Limb (tissue), 2 donors: ENCODE results near the gene SLIT2.

Experiments
- DNase-seq, 2 donors: peaks; one replicate each; pipeline ENCODE4 v3.0.0-alpha.2; 2016; ENCODE audit errors: extremely low spot score in 2 of 2

Gene SLIT2, protein sequence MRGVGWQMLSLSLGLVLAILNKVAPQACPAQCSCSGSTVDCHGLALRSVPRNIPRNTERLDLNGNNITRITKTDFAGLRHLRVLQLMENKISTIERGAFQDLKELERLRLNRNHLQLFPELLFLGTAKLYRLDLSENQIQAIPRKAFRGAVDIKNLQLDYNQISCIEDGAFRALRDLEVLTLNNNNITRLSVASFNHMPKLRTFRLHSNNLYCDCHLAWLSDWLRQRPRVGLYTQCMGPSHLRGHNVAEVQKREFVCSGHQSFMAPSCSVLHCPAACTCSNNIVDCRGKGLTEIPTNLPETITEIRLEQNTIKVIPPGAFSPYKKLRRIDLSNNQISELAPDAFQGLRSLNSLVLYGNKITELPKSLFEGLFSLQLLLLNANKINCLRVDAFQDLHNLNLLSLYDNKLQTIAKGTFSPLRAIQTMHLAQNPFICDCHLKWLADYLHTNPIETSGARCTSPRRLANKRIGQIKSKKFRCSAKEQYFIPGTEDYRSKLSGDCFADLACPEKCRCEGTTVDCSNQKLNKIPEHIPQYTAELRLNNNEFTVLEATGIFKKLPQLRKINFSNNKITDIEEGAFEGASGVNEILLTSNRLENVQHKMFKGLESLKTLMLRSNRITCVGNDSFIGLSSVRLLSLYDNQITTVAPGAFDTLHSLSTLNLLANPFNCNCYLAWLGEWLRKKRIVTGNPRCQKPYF (N-terminal part only)

GRCh38 chr4:20251796-20252655 lies at the start of gene SLIT2:
TSS of gene SLIT2 (plus strand) at chr4:20251905. CDS start at chr4:20253816, 1,911 bp downstream.
- peak; percentile 75 to 92 for DNase-seq

- peak in 1 of 2 donors; percentile 37 for DNase-seq
Observed at GRCh38 chr4:20203508-20203907, 48.2 kb upstream of the SLIT2 start.

GRCh38 chr4:20217521-20217920 lies 34.2 kb upstream of the SLIT2 start:
- no peak for DNase-seq

DNA sequence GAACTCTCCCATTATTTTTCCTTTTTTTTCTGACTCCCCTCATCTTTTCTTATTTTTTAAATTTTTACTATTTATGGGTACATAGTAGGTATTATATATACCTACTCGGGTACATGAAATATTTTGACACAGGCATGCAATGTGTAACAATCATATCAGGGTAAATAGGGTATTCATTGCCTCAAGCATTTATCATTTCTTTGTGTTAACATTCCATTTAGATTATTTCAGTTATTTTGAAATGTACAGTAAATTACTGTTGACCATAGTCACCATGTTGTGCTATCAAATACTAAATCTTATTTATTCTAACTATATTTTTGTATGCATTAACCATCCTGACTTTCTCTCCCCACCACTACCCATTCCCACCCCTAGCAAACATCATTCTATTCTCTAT lies 33.8 kb upstream of the SLIT2 start:
- DNase-seq, result no peak

- DNase-seq, result no peak
Observed at GRCh38 chr4:20219521-20219920, 32.2 kb upstream of the SLIT2 start.

DNA sequence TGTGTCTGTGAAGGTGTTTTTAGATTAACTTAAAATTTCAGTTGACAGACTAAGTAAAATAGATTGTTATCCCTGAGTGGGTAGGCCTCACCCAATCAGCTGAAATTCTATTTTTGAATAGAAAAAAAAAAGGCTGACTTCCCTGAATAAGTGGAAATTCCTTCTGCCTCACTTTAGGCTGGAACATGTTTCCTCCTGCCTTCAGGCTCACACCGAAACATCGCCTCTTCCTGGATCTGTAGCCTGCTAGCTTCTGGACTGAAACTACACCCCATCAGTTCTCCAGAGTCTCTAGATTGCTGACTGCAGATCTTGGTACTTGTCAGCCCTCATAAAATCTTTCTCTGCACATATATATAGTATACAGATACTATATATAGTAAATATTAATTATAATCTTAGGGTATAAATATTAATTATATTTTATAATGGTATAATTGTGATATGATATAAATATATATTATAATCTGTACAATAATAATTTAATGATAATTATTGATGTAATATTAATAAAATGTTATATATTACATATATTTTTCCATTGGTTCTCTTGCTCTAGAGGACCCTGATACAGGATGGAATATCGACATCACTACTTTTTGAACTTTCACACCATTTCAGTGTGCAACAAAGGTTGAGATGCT lies 13.7 kb upstream of the SLIT2 start:
- no peak for DNase-seq

DNA sequence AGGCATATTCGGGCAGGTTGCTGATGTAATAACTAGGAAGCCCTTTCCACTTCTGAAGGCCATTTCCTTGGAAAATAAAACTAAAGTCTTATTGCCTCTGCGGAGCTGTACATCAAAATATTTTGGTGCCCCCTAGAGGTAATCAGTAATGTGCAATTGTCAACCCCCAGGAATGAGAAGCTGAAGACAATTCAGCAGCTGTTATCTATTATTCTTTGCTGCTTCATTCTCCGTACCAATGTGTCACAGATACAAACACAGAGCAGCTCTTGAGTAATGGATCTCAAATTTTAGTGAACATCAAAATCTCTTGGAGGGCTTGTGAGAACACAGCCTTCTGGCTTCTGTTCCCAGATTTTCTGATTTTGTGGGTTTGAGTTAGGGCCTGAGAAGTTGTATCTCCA lies 3.5 kb upstream of the SLIT2 start:
- peak in 1 of 2 donors; percentile 85 for DNase-seq

GRCh38 chr4:20249333-20249732 lies 2.4 kb upstream of the SLIT2 start:
- DNase-seq, result no peak

DNA sequence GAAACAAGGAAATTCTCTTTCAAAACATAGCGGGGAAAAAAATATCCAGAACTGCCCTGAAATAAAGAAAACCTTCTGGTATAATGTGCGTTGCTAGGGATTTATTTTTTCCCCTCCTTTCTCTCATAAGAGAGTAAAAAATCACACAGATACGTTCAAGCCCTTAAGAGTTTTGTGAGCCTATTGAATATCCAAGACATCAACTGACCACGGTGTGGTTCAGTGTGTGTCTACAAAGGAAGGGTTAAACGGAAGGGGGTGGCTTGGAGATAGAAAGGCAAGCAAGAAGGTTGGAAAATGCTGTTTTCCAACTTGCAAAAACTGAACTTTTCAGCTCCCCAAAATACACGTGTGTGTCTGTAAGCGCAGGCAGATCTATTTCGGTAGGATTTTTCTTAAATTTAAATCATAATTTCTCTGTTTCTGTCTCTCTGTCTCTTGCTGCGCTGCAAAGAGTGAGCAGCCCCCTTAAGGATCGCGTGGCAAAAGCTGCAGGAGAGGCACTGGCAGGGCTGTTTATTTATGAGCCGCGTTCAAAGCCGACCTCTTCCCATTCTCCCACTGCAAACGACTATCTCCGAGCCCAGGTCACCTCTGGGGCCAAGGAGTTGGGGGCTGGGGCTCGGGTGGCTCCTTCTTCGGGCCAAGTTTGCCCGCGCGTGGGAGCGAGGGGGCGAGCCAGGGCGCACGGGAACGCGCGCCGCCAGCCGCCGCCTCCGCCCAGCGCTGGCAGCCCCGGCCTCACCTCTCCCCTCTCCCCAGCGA lies 492 bp upstream of the SLIT2 start:
- DNase-seq, result no peak

- DNase-seq, result peak in 1 of 2 donors; percentile 63
Observed at GRCh38 chr4:20252656-20253282, 1.1 kb downstream of the SLIT2 start.

DNA sequence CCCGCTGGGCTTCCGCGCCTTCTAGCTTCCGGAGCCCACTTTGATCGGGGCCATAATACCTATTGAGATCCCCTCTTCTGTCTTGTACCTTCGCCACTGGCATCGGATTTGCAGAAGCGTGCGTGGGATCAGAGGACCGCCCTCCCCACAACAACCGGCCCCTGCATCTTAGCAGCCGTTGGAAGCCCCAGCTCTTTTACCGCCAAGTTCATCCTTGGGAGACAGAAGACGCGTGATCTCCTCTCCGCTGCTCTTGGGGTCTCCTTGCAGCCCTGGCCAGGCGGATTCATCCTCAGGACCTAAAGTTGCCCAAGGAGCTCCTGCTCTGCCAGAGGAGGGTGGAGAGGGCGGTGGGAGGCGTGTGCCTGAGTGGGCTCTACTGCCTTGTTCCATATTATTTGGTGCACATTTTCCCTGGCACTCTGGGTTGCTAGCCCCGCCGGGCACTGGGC lies 1.6 kb downstream of the SLIT2 start:
- peak in 1 of 2 donors; percentile 54 for DNase-seq

DNA sequence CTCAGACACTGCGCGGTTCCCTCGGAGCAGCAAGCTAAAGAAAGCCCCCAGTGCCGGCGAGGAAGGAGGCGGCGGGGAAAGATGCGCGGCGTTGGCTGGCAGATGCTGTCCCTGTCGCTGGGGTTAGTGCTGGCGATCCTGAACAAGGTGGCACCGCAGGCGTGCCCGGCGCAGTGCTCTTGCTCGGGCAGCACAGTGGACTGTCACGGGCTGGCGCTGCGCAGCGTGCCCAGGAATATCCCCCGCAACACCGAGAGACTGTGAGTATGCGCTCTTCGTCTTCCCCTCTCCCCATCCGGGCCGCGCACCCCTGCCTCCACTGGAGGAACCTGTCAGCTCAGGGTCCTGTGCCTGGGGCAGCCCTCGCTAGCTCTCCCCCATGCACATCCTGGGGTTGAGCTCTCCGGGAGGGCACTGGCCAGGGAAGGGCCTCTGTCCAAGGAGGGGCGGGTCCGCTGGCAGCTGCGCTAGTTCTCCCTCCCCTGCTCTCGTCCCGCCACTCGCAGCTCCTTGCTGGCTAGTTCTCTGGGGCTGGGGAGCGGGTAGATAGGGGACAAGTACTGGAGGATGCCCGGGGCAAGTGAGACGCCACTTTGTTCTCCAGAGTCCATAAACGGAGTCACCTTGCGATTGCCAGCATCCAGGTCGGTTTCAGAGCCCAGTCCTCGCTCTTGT lies 2.2 kb downstream of the SLIT2 start:
- peak in 1 of 2 donors; percentile 65 for DNase-seq

DNA sequence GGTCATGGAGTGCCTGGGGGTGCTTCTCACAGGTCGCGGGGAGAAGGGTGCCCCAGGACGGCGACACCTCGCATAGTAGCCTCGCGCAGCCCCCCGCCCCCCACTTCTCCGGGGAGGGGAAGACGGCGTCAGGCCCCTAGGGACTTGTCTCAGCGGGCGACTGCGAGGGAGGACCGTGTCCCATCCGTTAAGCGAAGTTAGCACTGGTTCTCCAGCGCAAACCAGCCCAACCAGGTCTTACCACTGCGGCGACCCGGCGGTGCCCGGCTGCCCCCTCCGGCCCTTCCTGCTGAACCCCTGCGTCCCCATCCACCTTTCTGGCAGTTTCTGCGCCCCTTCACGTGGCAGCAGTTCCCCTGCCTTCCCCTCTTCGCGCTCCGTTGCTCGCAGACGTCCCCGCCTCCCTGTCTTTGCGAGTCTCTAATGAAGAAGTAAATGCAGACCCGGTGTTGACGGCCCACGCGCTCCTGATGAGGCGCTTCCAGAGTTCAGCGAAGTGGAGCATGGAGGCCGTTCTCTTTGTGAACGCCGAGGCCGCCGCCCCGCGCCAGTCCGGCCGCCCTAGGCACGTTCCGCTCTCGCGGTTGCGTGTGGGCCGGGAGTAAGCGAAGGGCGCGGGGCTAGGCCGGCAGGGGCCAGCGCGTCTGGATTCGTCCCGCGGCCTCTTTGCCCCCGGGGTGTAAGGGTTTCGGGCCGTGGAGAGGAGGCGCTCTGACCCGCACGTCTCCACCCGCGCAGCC lies 3.0 kb downstream of the SLIT2 start:
- DNase-seq, result peak in 1 of 2 donors; percentile 73

DNA sequence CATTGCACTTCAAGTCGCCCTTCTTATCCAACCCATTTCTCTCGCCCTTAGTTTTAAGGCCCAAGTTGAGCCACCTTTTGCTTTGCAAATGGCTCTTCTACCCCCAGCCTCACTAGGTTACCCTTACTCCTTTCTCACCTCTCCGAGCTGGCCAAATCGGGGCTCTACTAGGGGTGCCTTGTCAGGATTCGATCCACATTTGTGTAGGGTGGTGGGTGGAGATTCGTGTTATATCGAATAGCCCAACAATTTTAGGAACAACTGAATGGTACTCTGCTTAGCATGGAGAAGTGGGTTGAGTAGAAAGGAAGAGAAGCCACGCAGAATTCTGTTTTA lies 3.5 kb downstream of the SLIT2 start:
- DNase-seq, result no peak

GRCh38 chr4:20255823-20256222 lies 4.1 kb downstream of the SLIT2 start:
- DNase-seq, result no peak

DNA sequence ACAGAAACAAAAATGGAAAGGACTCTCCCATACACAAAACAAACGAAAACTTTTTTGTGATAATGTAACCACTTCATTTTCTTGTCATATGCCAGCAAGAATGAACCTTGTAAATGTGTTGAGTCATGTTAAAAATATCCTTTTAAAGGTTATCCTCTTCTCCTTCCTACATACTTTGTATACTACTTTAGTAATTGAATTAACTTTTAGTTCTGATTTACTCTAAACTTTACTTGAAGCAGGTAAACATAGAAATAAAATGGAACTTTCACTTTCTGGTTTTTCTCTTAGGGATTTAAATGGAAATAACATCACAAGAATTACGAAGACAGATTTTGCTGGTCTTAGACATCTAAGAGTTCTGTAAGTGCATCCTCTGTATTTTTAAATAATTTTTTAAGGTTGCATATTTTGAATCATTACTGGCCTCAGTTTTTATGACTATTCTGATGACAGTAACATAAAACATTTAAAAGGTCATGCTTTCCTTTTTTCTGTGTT lies 4.7 kb downstream of the SLIT2 start:
- DNase-seq, result no peak

DNA sequence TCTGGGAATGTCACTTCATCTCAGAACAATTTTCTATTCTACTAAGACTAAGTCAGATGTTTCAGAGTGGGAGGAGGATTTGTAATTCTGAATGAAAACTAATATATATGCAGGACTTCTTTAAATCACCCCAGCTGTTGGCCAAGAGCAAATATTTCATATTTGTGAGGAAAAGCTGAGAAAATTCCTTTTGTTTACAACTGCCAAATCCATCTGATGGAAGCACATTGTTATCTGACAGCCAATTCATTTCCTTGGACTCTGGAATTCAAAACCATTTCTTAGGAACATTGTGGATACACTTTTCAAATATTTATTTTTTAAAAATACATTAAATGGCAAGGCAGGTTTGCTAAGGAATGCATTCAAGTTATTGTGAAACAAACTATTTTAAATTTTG lies 8.0 kb downstream of the SLIT2 start:
- no peak for DNase-seq

DNA sequence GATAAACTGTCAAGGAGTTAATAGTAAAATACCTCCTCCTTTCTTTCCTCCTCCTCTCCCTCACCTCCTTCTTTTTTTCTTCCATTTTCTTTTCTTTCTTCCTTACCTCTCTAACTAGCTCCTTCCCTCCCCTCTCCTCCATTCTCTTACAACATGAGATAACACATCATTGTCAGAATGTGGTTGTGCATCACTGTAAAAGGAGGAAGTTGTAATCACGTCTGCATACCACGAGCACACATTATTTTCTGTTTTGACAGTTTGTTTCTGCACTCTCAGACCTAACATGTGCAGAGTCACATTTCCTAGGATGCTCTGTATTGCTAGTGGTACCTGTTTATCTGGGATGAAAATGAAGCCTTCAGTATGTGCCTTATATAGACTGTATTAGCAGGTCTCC lies 9.1 kb downstream of the SLIT2 start:
- no peak for DNase-seq

DNA sequence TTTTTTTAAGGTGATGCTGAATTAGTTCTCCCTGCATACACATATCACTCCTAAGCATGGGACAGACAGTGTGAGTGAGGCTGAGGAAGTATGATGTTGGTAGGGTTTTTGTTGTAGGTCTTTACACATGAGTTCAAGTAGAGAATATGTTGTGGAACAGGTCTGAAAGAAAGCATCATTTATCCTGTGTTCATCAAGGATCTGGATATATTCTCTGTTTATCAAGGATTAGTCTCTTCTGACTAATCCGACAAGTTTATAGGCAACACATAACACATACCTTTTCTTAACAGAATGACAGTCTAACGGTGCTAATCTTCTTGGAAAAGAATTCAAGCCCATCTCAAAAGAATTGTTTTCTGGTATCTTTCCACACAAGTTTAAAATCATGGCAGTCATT lies 10.5 kb downstream of the SLIT2 start:
- DNase-seq, result no peak
